Activated B cell treated with CpG ODN at 0.5 μM for 24 hours (primary cell): ENCODE measurements around the gene CTDSP1. TPM values are rescaled to one million over a fixed set of nuclear protein-coding genes. Genes with fewer than 3 reads are reported as not detected.

Source experiments
- ATAC-seq: fragments of 200-7000 bp; cut with Tn5 transposase; one replicate; pipeline ENCODE4 v1.10.0; 2021; ENCODE audit warnings: low read depth, mild to moderate bottlenecking, moderate library complexity
- CTCF ChIA-PET: fragments of 350-600 bp; sonication (Branson Sonifier 250); formaldehyde crosslinking; loops from one replicate; lab custom pipeline; 2021; ENCODE audit warnings: antibody characterized with exemption; lab: Charles Lee
- POLR2A ChIA-PET: fragments of 350-600 bp; sonication (Branson Sonifier 250); formaldehyde crosslinking; loops from one replicate; lab custom pipeline; 2021; ENCODE audit warnings: antibody characterized with exemption; lab: Charles Lee
- DNase-seq: peaks from one replicate; pipeline ENCODE4 v3.0.0; 2022
- H3K27ac Mint-ChIP-seq: one replicate; pipeline ENCODE4 v1.8.0; 2020; ENCODE audit warnings: mixed read lengths
- H3K27me3 Mint-ChIP-seq: one replicate; pipeline ENCODE4 v1.8.0; 2021; ENCODE audit warnings: mixed read lengths
- H3K36me3 Mint-ChIP-seq: one replicate; pipeline ENCODE4 v1.8.0; 2021; ENCODE audit warnings: low read depth, mixed read lengths
- H3K4me1 Mint-ChIP-seq: one replicate; pipeline ENCODE4 v1.8.0; 2021; ENCODE audit warnings: mixed read lengths
- H3K4me3 Mint-ChIP-seq: one replicate; pipeline ENCODE4 v1.8.0; 2020; ENCODE audit warnings: mild to moderate bottlenecking, mixed read lengths
- H3K9me3 Mint-ChIP-seq: one replicate; pipeline ENCODE4 v1.8.0; 2020; ENCODE audit warnings: mixed read lengths
- intact Hi-C: fragments of 100-400 bp; cut with micrococcal nuclease; formaldehyde crosslinking; loops from one replicate; pipeline ENCODE4 v1.15.1; 2024
- total RNA-seq: library from RNA; stranded (reverse); gene quantifications from 2 replicates; pipeline ENCODE4 v1.2.3, GENCODE V29; 2022
- TF ChIP-seq, protein P1 (sequence below): fragments of 200-600 bp; IDR thresholded peaks from one replicate; pipeline ENCODE4 v1.8.0; 2022; ENCODE audit warnings: antibody characterized with exemption, mild to moderate bottlenecking

Gene CTDSP1
- total RNA-seq, 1 donor from 2014 or later, result 118 TPM

DNA sequence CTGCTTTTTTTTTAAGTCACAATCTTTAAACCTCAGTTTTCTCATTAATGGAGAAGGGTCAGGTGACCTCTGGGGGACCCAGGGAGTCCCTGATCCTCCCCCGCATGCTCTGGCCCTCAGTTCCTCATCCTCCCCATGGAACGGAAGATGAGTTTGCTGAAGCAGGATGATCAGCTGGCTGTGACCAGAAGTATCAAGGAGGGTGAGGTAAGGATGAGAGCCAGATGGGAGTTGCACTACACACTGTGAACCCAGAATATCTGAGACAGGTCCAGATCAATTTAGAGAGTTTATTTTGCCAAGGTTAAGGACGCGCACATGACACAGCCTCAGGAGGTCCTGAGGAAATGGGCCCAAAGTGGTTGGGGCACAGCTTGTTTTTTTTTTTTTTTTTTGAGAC lies 39.2 kb upstream of the CTDSP1 start:
- H3K4me1 Mint-ChIP-seq, result peaks cover 11% of the 10 kb centered on the region
- ATAC-seq, result no peak
- H3K27ac Mint-ChIP-seq, result peak overlapping the region; percentile 25
- ChIA-PET POLR2A (no interaction called here), CTCF (no interaction called here)
- H3K27me3 Mint-ChIP-seq, result no peaks in the 10 kb centered on the region
- H3K4me3 Mint-ChIP-seq, result no peak overlapping the region
- no peaks in the 10 kb centered on the region for H3K9me3 Mint-ChIP-seq
- H3K36me3 Mint-ChIP-seq, result no peaks in the 10 kb centered on the region
- TF ChIP-seq, protein P1, sequence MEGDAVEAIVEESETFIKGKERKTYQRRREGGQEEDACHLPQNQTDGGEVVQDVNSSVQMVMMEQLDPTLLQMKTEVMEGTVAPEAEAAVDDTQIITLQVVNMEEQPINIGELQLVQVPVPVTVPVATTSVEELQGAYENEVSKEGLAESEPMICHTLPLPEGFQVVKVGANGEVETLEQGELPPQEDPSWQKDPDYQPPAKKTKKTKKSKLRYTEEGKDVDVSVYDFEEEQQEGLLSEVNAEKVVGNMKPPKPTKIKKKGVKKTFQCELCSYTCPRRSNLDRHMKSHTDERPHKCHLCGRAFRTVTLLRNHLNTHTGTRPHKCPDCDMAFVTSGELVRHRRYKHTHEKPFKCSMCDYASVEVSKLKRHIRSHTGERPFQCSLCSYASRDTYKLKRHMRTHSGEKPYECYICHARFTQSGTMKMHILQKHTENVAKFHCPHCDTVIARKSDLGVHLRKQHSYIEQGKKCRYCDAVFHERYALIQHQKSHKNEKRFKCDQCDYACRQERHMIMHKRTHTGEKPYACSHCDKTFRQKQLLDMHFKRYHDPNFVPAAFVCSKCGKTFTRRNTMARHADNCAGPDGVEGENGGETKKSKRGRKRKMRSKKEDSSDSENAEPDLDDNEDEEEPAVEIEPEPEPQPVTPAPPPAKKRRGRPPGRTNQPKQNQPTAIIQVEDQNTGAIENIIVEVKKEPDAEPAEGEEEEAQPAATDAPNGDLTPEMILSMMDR, result no peak
- no peak for DNase-seq
- intact Hi-C loops, result no loop called here

- DNase-seq (no peak), ATAC-seq (no peak)
- intact Hi-C loops, result no loop called here
- H3K27me3 Mint-ChIP-seq, result no peaks in the 10 kb centered on the region
- TF ChIP-seq, protein P1, result no peak
- no peak overlapping the region for H3K4me3 Mint-ChIP-seq
- H3K36me3 Mint-ChIP-seq, result no peaks in the 10 kb centered on the region
- H3K4me1 Mint-ChIP-seq, result peaks cover 7% of the 10 kb centered on the region
- POLR2A ChIA-PET, result interaction anchor here (0.7 kb wide), 2 partner anchors 16 to 39 kb away, joined by 3 read pairs; no protein-coding TSS in a partner anchor
- no peak overlapping the region for H3K27ac Mint-ChIP-seq
- CTCF ChIA-PET, result no interaction called here
- no peaks in the 10 kb centered on the region for H3K9me3 Mint-ChIP-seq
Observed at GRCh38 chr2:218362606-218363005, 37.1 kb upstream of the CTDSP1 start.

GRCh38 chr2:218363736-218364135 lies 35.9 kb upstream of the CTDSP1 start:
- H3K36me3 Mint-ChIP-seq, result no peaks in the 10 kb centered on the region
- ChIA-PET POLR2A (interaction anchor here (0.7 kb wide), 1 partner anchor 11 kb away, joined by 3 read pairs; no protein-coding TSS in a partner anchor), CTCF (no interaction called here)
- intact Hi-C loops, result no loop called here
- TF ChIP-seq, protein P1, result no peak
- H3K4me1 Mint-ChIP-seq, result peaks cover 14% of the 10 kb centered on the region
- no peak for ATAC-seq
- no peak for DNase-seq
- H3K27ac Mint-ChIP-seq, result no peak overlapping the region
- H3K27me3 Mint-ChIP-seq, result no peaks in the 10 kb centered on the region
- H3K4me3 Mint-ChIP-seq, result no peak overlapping the region
- H3K9me3 Mint-ChIP-seq, result no peaks in the 10 kb centered on the region

GRCh38 chr2:218364196-218364595 lies 35.5 kb upstream of the CTDSP1 start:
- ChIA-PET POLR2A (interaction anchor here (0.7 kb wide), 2 partner anchors 11 to 56 kb away, joined by 3 read pairs; no protein-coding TSS in a partner anchor), CTCF (interaction anchor here (0.7 kb wide), 1 partner anchor 8 kb away, joined by 3 read pairs; the partner anchor contains the start of gene CATIP)
- DNase-seq (no peak), ATAC-seq (no peak)
- Mint-ChIP-seq H3K4me3 (no peak overlapping the region), H3K9me3 (no peaks in the 10 kb centered on the region), H3K4me1 (peaks cover 18% of the 10 kb centered on the region), H3K27me3 (no peaks in the 10 kb centered on the region), H3K36me3 (no peaks in the 10 kb centered on the region), H3K27ac (no peak overlapping the region)
- intact Hi-C loops, result no loop called here
- TF ChIP-seq, protein P1, result no peak

DNA sequence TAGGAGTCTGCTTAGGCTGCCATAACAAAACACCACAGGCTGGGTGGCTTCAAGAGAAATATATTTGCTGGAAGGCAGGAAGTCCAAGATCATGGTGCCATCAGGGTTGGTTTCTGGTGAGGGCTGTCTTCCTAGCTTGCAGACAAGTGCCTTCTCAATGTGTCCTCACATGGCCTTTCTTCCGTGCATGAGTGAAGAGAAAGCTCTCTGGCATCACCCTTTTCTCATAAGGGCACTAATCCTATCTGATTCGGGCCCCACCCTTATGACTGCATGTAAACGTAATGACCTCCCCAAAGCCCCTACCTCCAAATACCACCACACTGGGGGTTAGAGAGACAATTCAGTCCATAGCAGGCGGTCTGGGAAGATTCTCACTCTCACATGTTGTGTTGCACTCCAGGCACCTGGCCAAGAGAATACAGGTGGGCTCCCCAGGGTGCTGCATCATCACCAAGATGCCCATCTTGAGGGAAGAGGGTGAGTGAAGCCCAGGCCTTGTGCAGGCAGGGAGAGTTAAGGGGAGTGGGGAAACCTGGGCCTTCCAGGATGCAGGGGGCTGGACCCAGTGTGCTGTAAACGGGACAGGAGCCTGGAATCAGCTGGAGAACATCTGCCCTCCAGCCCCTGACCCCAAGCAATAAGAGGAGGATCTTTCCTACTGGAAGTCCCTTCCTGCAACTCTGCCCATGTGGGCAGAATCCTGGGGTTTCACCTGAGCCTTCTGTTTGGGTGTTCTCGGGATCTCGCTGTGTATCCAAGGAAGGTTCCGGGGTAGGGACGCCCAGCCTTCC lies 32.9 kb upstream of the CTDSP1 start:
- no peaks in the 10 kb centered on the region for H3K27me3 Mint-ChIP-seq
- CTCF ChIA-PET, result interaction anchor here (1.0 kb wide), 1 partner anchor 92 kb away, joined by 3 read pairs; no protein-coding TSS in a partner anchor
- POLR2A ChIA-PET, result interaction anchor here (0.6 to 2.1 kb wide), 9 partner anchors 9 to 317 kb away, joined by 3 to 7 read pairs (median 4); partner anchors contain the start of genes AAMP, PNKD and SLC11A1
- DNase-seq (no peak), ATAC-seq (no peak)
- H3K27ac Mint-ChIP-seq, result peak overlapping the region; percentile 84
- TF ChIP-seq, protein P1, result no peak
- H3K36me3 Mint-ChIP-seq, result no peaks in the 10 kb centered on the region
- H3K4me1 Mint-ChIP-seq, result peaks cover 34% of the 10 kb centered on the region
- H3K9me3 Mint-ChIP-seq, result no peaks in the 10 kb centered on the region
- peak overlapping the region; percentile 85 for H3K4me3 Mint-ChIP-seq
- intact Hi-C loops, result loop anchor here (1.0 to 5.0 kb wide), 3 partner anchors 29 to 74 kb away; partner anchors contain the start of gene TMBIM1
